H9 (cell line): ENCODE data around the gene TBL1X. TPM values are rescaled to one million over a fixed set of nuclear protein-coding genes. Genes with fewer than 3 reads are reported as not detected.

Experiments
- DNase-seq: peaks from one replicate; pipeline ENCODE4 v3.0.0-alpha.2; 2017
- H2AFZ ChIP-seq: one replicate; pipeline ENCODE4 v1.6.1; 2013; ENCODE audit warnings: mild to moderate bottlenecking, low read length, control low read depth, moderate library complexity
- H2AK5ac ChIP-seq: 2 replicates; pipeline ENCODE4 v1.6.1; 2013; ENCODE audit warnings: low read length, control low read depth, mixed read lengths; ENCODE audit not compliant: insufficient read length
- H2BK120ac ChIP-seq: one replicate; pipeline ENCODE4 v1.6.1; 2013; ENCODE audit warnings: low read depth, mild to moderate bottlenecking, low read length, control low read depth, inconsistent platforms; ENCODE audit not compliant: poor library complexity, severe bottlenecking
- H2BK12ac ChIP-seq: 2 replicates; pipeline ENCODE4 v1.6.1; 2013; ENCODE audit warnings: low read length, control low read depth, mixed read lengths, low read depth; ENCODE audit not compliant: insufficient read length
- H2BK15ac ChIP-seq: 2 replicates; pipeline ENCODE4 v1.6.1; 2013; ENCODE audit warnings: low read depth, low read length, control low read depth
- H2BK20ac ChIP-seq: one replicate; pipeline ENCODE4 v1.6.1; 2013; ENCODE audit warnings: low read depth, mild to moderate bottlenecking, low read length, control low read depth, inconsistent platforms; ENCODE audit not compliant: poor library complexity, severe bottlenecking
- H2BK5ac ChIP-seq: 2 replicates; pipeline ENCODE4 v1.6.1; 2013; ENCODE audit warnings: low read length, control low read depth, mixed read lengths; ENCODE audit not compliant: insufficient read length
- H3K14ac ChIP-seq: 2 replicates; pipeline ENCODE4 v1.6.1; 2013; ENCODE audit warnings: low read length, control low read depth; ENCODE audit not compliant: insufficient read depth
- H3K18ac ChIP-seq: 2 replicates; pipeline ENCODE4 v1.6.1; 2013; ENCODE audit warnings: low read depth, mild to moderate bottlenecking, mixed read lengths, low read length, control low read depth; ENCODE audit not compliant: insufficient read length
- H3K23ac ChIP-seq: 2 replicates; pipeline ENCODE4 v1.6.1; 2013; ENCODE audit warnings: low read length, control low read depth, mixed read lengths, low read depth; ENCODE audit not compliant: insufficient read length
- H3K23me2 ChIP-seq: 2 replicates; pipeline ENCODE4 v1.6.1; 2013; ENCODE audit warnings: low read depth, mild to moderate bottlenecking, mixed read lengths, low read length, control low read depth; ENCODE audit not compliant: insufficient read length, poor library complexity, severe bottlenecking
- H3K27ac ChIP-seq: 2 replicates; pipeline ENCODE4 v1.5.1; 2013; ENCODE audit warnings: low read length, control low read depth, mixed read lengths, low read depth; ENCODE audit not compliant: insufficient read length
- H3K27me3 ChIP-seq: 2 replicates; pipeline ENCODE4 v1.6.1; 2013; ENCODE audit warnings: low read length, control low read depth, inconsistent platforms; ENCODE audit not compliant: insufficient read depth
- H3K4ac ChIP-seq: 2 replicates; pipeline ENCODE4 v1.6.1; 2013; ENCODE audit warnings: low read depth, mild to moderate bottlenecking, control low read depth, inconsistent platforms, low read length, moderate library complexity
- H3K4me1 ChIP-seq: 2 replicates; pipeline ENCODE4 v1.6.1; 2013; ENCODE audit warnings: low read length, control low read depth, inconsistent platforms; ENCODE audit not compliant: insufficient read depth
- H3K4me2 ChIP-seq: 2 replicates; pipeline ENCODE4 v1.6.1; 2013; ENCODE audit warnings: low read length, control low read depth, mixed read lengths; ENCODE audit not compliant: insufficient read length, insufficient read depth
- H3K56ac ChIP-seq: 2 replicates; pipeline ENCODE4 v1.6.1; 2013; ENCODE audit warnings: low read depth, mild to moderate bottlenecking, mixed read lengths, low read length, control low read depth; ENCODE audit not compliant: insufficient read length
- H3K79me1 ChIP-seq: 2 replicates; pipeline ENCODE4 v1.6.1; 2013; ENCODE audit warnings: low read depth, mild to moderate bottlenecking, moderate library complexity, low read length, control low read depth, inconsistent platforms; ENCODE audit not compliant: insufficient read depth, poor library complexity, severe bottlenecking
- H3K79me2 ChIP-seq: 2 replicates; pipeline ENCODE4 v1.6.1; 2013; ENCODE audit warnings: low read length, control low read depth, inconsistent platforms; ENCODE audit not compliant: insufficient read depth
- H3K9ac ChIP-seq: 2 replicates; pipeline ENCODE4 v1.6.1; 2013; ENCODE audit warnings: low read length, control low read depth, mixed read lengths; ENCODE audit not compliant: insufficient read length; ENCODE audit errors: extremely low read depth
- H3K9me3 ChIP-seq: one replicate; pipeline ENCODE4 v1.6.1; 2013; ENCODE audit warnings: low read depth, low read length, inconsistent platforms; ENCODE audit not compliant: control insufficient read depth
- H3T11ph ChIP-seq: one replicate; pipeline ENCODE4 v1.6.1; 2013; ENCODE audit warnings: mild to moderate bottlenecking, low read length, control low read depth, inconsistent platforms
- H4K20me1 ChIP-seq: one replicate; pipeline ENCODE4 v1.6.1; 2013; ENCODE audit not compliant: control insufficient read depth, insufficient read length, insufficient read depth
- H4K5ac ChIP-seq: 2 replicates; pipeline ENCODE4 v1.6.1; 2013; ENCODE audit warnings: low read depth, mild to moderate bottlenecking, mixed read lengths, low read length, control low read depth; ENCODE audit not compliant: insufficient read length
- H4K8ac ChIP-seq: replicated peaks from 2 replicates; pipeline ENCODE4 v1.6.1; 2013; ENCODE audit warnings: low read length, control low read depth, mixed read lengths, low read depth; ENCODE audit not compliant: insufficient read length
- H4K91ac ChIP-seq: 2 replicates; pipeline ENCODE4 v1.6.1; 2013; ENCODE audit warnings: low read depth, mild to moderate bottlenecking, moderate library complexity, mixed read lengths, low read length, control low read depth; ENCODE audit not compliant: insufficient read length
- H3K27ac Mint-ChIP-seq, 3 experiments: 2 replicates in 2 of 3; 3 replicates in 1 of 3; pipeline ENCODE4 v1.8.0; 2020 to 2021; ENCODE audit warnings: mixed read lengths in 3 of 3, mild to moderate bottlenecking in 1 of 3, moderate library complexity in 1 of 3
- H3K27me3 Mint-ChIP-seq: 2 replicates; pipeline ENCODE4 v1.8.0; 2021; ENCODE audit warnings: low read depth, mild to moderate bottlenecking, moderate library complexity, mixed read lengths
- H3K36me3 Mint-ChIP-seq, 3 experiments: 2 replicates in 2 of 3; 3 replicates in 1 of 3; pipeline ENCODE4 v1.8.0; 2020 to 2021; ENCODE audit warnings: low read depth in 3 of 3, mixed read lengths in 3 of 3; ENCODE audit not compliant: insufficient read depth in 1 of 3
- H3K4me1 Mint-ChIP-seq, 2 experiments: 2 replicates each; pipeline ENCODE4 v1.8.0; 2020; ENCODE audit warnings: mixed read lengths in 2 of 2
- H3K4me3 Mint-ChIP-seq, 2 experiments: 2 replicates in 1 of 2; 3 replicates in 1 of 2; pipeline ENCODE4 v1.8.0; 2020 to 2021; ENCODE audit warnings: mild to moderate bottlenecking in 2 of 2, mixed read lengths in 2 of 2, moderate library complexity in 1 of 2
- H3K9me3 Mint-ChIP-seq, 2 experiments: 2 replicates in 1 of 2; 3 replicates in 1 of 2; pipeline ENCODE4 v1.8.0; 2020; ENCODE audit warnings: mild to moderate bottlenecking in 2 of 2, mixed read lengths in 2 of 2, moderate library complexity in 1 of 2
- CTCF ChIP-seq: fragments of 200-600 bp; sonication (generic); conservative IDR thresholded peaks from 3 replicates; pipeline ENCODE4 v1.8.0; 2021; ENCODE audit warnings: antibody characterized with exemption, mild to moderate bottlenecking
- whole genome bisulfite sequencing: extraction: QIAGEN DNeasy Blood & Tissue Kit; methylation state at CpG from one replicate; pipeline ENCODE4 v1.1.7; 2013; ENCODE audit warnings: missing lambda C conversion rate, low lambda C conversion rate, mixed read lengths; ENCODE audit not compliant: insufficient read length; ENCODE audit errors: extremely low coverage; 5-methylcytosine and 5-hydroxymethylcytosine counted together
- total RNA-seq: library from RNA; stranded (reverse); gene quantifications from 2 replicates; pipeline ENCODE4 v1.2.1, GENCODE V29; 2021

The TBL1X gene
- total RNA-seq, 1 experiment from 2014 or later, result 24.1 TPM

- no peak overlapping the region for H4K91ac ChIP-seq
- H3K9me3 ChIP-seq, result no peaks in the 10 kb centered on the region
- no peak overlapping the region for H3T11ph ChIP-seq
- H3K4ac ChIP-seq, result no peak overlapping the region
- H3K79me1 ChIP-seq, result no peaks in the 10 kb centered on the region
- no peak overlapping the region for H2BK20ac ChIP-seq
- H3K27ac ChIP-seq, result no peak overlapping the region
- H3K9me3 Mint-ChIP-seq, result peaks cover 0 to 46% of the 10 kb centered on the region in 2 experiments; a peak in 3 of 5 replicates
- no peak overlapping the region for H2BK12ac ChIP-seq
- no peak overlapping the region for H3K9ac ChIP-seq
- no peak overlapping the region for H3K18ac ChIP-seq
- H2AFZ ChIP-seq, result no peak overlapping the region
- no peaks in the 10 kb centered on the region for H3K79me2 ChIP-seq
- no peak overlapping the region for H3K23ac ChIP-seq
- H2BK120ac ChIP-seq, result no peak overlapping the region
- no peak for TF ChIP-seq CTCF
- peaks cover 0 to 3% (median 0%) of the 10 kb centered on the region in 3 experiments; a peak in 4 of 7 replicates for H3K36me3 Mint-ChIP-seq
- no peak overlapping the region for H3K4me2 ChIP-seq
- H3K27me3 ChIP-seq, result no peaks in the 10 kb centered on the region
- no peak overlapping the region for H3K27ac Mint-ChIP-seq
- no peak for DNase-seq
- no peak overlapping the region for H3K56ac ChIP-seq
- H3K4me3 Mint-ChIP-seq, result no peak overlapping the region
- no peak overlapping the region for H2BK15ac ChIP-seq
- H3K27me3 Mint-ChIP-seq, result peaks cover 3% of the 10 kb centered on the region
- H3K23me2 ChIP-seq, result no peaks in the 10 kb centered on the region
- no peak overlapping the region for H2AK5ac ChIP-seq
- H4K8ac ChIP-seq, result no peak overlapping the region
- H4K20me1 ChIP-seq, result no peaks in the 10 kb centered on the region
- H3K14ac ChIP-seq, result no peak overlapping the region
- H3K4me1 ChIP-seq, result no peaks in the 10 kb centered on the region; the same call in 1 of the 2 replicates
- WGBS, result no CpG with 5 or more reads among the region's 1 CpG
- H3K4me1 Mint-ChIP-seq, result peaks cover 15 to 17% of the 10 kb centered on the region in 2 experiments
- no peak overlapping the region for H4K5ac ChIP-seq
- H2BK5ac ChIP-seq, result no peak overlapping the region
These were observed 17.0 kb upstream of the TBL1X start for GRCh38 chrX:9447906-9448305.
